ENCODE results near the gene EXOSC2.

Gene EXOSC2, protein sequence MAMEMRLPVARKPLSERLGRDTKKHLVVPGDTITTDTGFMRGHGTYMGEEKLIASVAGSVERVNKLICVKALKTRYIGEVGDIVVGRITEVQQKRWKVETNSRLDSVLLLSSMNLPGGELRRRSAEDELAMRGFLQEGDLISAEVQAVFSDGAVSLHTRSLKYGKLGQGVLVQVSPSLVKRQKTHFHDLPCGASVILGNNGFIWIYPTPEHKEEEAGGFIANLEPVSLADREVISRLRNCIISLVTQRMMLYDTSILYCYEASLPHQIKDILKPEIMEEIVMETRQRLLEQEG

DNA sequence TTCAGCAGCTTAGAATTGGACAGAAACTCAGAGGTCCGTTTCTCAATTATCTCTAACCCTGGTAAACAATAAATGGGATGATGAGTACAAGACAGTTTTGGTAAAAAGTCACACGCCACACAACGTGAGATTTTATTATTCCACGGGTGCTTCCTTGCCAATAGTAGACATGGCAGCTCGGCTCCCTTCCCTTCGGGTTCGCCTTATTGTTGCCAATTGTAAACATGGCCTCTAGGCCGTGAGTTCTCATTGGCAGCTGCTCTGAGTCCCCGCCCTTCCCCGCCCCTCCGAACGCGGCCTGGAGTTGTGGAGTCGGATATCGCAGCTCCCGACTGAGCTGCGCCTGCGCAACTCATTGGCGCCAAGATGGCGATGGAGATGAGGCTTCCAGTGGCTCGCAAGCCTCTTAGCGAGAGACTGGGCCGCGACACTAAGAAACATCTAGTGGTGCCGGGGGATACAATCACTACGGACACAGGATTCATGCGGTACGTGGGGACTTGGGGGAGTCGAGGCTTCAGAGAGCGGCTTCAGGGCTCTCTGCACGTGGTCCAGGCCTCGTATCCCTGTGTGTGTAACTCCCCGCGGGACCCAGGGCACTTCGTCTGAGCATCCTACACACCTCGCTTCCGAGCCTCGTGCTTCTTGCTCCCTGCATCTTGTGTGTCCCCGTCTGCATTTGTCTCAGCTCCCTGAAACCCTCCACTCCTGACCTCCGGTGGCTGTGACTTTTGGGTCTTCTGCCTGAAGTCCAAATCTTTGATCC lies at the start of gene EXOSC2:
Gene EXOSC2, plus strand, starts transcription at position 355 of the 766 bp plus-strand sequence. Its CDS starts 12 bp downstream, at position 367.
- in situ Hi-C loops (cut with HindIII; ENCODE audit: low sequenced_read_pairs): no loop called here

DNA sequence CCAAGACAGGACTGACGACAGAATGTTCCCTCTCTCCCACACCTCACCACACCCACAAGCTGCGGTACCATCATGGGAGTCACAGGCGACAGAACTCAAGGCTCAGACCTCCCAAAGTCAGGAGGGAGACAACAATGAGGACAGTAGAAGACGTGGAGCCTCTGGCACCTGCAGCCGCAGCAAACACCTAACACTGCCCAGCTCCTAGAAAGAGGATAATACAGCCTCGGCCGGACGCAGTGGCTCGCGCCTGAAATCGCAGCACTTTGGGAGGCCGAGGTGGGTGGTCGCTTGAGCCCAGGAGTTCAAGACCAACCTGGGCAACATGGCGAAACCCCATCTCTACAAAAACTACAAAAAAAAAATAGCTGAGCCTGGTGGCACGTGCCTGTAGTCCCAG lies 42.4 kb upstream of the EXOSC2 start:
- in situ Hi-C loops (cut with HindIII; ENCODE audit: low sequenced_read_pairs): no loop called here

DNA sequence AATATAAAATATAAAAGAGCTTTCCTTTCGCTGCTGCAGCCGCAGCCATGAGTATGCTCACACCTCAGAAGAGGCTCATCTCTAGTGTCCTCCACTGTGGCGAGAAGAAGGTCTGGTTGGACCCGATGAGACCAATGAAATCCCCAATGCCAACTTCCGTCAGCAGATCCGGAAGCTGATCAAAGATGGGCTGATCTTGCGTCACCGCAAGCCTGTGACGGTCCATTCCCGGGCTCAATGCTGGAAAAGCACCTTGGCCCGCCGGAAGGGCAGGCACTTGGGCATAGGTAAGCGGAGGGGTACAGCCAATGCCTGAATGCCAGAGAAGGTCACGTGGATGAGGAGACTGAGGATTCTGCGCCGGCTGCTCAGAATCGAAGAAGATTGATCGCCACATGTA lies 41.8 kb upstream of the EXOSC2 start:
- in situ Hi-C loops (cut with HindIII; ENCODE audit: low sequenced_read_pairs): no loop called here

DNA sequence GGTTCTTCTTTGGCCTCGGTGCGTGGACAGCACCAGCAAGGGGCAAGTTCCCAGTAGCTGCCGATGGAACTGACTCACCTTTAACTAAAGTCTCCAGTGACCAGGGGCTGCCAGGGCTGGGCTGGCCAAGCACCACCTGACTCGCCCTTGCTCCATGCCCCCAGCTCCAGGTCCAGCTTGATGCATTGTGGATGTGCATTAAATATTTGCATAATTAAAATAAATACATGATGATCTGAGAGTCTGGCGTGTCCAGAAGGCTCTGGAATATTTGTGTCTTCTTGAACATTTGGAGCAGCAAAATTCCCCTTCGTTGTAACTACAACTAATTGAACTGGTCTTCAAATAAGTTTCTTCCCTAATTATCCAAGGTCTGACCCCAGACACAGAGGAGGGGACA lies 38.7 kb upstream of the EXOSC2 start:
- in situ Hi-C loops (cut with HindIII; ENCODE audit: low sequenced_read_pairs): no loop called here

DNA sequence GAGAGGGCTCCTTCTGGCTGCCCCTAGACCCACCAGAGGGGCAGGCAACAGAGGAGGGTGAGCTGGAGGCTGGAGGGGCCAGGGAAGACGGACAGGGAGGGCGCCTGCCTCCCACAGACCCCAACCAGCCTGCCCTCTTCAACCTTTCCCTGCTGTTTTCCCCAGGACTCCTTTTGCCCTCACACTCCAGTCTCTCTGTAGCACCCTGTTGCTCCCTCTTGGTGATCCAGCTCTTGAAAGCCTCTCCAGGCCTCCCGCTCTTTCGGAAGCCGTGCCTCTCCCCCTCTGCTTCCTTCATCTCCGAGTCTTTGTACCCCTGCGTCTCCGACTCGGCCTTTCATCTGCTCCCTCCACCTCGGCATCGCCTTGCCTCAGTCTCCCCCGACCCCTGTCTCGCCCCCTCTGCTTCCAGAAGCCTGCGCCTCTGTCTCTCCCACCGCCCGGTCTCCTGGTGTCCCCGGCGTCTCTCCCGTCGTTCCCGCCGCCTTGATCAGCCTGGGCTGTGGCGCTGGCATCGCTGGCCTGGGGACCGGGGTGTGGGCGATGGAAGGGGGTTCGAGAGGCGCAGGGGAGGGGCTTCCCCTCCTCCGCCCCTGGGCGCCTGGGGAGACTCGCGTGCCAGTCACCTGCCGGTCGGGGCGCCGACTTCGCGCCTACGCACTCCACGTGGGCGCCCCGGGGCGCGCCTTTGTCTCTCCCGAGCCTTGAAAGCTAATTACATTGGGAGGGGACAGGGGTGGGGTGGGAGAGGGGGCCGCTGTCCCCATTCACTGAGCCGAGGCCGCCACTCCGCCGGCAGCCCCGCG lies 34.5 kb upstream of the EXOSC2 start:
- in situ Hi-C loops (cut with HindIII; ENCODE audit: low sequenced_read_pairs): no loop called here

DNA sequence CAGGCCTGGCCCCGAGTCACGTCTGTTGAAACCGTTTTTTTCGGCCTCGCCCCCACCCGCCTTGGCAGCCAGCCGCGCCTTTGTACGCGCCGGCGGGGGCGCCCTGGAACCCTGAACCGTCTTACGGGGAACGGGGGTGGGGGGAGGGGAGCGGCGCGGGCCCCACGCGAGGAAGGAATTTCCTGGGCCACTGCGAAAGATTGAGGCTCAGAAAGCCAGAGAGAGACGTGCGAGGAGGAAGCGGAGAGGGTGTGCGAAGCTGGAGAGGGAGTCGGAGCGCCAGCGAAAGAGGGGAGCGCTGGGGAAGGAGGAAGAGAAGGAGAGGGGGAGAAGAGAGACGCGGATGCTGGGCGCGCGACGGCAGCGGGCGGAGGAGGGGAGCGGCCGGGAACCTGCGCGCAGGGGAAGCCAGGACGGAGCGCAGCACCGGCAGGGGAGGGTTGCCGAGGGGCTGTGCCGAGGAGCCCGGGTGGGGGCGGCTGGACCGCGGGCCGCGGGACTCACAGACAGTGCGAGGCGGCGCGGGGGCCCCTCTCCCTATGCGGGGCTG lies 33.8 kb upstream of the EXOSC2 start:
- in situ Hi-C loops (cut with HindIII; ENCODE audit: low sequenced_read_pairs): no loop called here

DNA sequence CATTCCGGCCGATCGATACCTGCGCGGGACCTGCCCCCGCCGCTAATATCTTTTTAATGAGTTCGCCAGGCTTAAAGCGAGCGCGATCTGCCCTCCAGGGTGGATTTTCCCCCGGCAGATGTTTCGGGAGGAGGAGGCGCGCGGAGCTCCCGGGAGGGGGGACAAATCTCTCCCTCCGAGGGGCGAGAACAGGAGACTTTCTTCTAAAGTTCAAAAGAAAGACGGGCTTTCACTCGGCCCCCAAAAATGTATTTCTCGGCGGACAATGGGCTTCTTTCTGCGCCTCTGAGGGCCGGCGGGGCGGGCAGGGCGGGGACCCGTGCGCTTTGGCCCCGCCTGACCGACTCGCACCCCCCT lies 33.3 kb upstream of the EXOSC2 start:
- in situ Hi-C loops (cut with HindIII; ENCODE audit: low sequenced_read_pairs): no loop called here

DNA sequence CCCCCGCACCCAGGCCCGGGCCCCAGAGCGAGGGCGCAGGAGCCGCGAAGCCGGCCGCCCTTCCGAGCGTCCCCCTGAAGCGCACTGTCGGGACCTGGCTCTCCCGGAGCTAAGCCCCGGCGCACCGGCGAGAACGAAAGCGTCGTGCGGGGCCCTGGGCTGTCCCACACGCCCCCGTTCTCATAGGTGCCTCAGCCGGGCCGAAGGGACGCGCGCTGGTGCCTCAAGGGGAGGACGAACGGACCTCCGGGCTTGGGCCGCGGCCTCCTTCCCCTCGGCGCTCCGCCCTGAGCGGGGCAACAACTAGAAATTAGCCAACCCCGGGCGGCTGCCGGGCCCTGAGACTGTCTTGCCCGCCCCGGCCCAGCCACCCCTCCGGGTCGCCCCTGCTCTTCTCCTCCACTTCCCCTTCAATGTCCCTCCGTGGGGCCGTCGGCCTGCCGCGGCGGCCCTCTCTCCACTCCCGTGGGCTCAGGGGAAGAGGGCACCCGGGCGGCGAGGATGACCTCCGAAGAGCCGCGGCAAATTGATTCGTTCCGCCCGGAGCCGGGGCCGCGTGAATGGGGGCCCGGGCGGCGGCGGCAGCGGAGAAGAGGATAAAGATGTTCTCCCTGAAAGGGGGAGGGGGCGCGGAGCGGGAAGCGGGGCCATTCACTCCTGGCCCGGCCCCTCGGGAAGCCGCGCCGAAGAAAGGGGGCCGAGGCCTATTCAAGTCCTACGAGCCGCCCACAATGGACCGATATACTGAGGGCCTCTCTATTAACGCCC lies 32.7 kb upstream of the EXOSC2 start:
- in situ Hi-C loops (cut with HindIII; ENCODE audit: low sequenced_read_pairs): no loop called here

DNA sequence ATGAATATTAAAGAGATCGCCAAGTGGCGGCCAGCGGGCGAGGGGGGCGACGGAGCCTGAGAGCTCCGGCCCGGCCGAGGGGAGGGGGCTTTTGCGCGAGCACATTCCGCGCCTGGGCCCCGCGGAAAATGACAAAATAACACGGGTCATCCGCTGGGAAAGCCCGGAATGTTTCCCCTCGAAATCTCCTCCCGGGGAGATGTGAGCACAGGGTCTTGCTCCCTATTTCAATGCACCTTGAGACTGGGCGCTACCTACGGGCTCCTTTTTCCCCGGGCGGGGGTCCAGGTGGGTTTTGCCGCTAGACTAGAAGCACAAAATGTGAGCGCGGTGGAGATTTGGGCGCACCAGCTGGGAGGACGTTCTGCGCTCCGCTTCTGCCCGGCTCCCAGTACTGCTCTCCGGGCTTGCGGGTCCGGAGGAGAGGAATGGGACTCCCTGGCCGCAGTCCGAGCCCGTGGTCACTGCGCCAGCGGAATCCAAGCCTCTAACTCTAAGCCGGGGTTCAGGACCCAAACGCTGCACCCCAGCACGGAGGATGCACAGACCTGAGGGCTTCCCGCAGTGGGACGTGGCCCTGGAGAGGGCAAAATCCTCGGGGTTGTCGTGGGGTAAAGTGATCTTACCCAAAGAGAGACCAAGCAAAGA lies 32.0 kb upstream of the EXOSC2 start:
- in situ Hi-C loops (cut with HindIII; ENCODE audit: low sequenced_read_pairs): no loop called here

DNA sequence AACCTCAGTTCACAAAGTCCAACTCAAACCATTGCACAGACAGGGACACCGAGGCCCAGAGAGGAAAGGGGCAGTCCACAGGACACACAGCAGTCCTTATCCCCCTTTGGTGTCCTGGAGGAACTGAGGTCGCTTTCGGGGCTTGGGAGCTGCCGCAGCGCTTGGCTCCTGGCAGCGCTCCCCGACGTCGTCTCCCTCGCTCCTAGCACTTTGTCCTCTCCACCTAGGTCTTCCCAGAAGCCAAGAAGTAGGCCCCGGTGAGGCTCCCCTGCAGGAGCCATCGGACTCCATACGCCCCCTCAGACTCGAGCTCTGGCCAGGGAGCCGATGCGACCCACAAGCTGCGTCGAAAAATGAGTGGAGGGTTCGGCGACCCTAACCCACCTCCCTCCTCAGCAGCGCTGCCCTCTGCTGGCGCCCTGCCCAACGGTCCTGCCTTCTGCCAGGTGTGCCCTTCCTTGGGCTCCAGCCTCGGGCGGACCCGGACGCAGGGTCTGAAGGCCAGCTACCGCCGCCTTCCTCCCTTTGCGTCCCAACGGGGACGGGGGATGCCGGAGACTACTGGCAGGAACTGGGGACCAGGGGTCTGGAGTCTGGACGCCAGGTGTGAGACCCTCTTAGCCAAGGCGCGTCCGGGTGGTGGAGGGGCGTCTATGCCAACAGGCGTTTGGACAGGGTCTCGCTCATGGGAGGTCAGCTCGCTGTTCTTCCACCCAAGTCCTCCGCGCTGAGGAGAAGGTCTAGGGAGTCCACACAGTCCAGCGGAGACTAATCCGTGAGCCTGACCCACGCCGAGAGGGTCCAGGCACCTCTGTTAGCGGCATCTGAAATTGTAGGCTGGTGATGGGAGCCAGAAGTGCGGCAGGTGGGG lies 31.2 kb upstream of the EXOSC2 start:
- in situ Hi-C loops (cut with HindIII; ENCODE audit: low sequenced_read_pairs): no loop called here

DNA sequence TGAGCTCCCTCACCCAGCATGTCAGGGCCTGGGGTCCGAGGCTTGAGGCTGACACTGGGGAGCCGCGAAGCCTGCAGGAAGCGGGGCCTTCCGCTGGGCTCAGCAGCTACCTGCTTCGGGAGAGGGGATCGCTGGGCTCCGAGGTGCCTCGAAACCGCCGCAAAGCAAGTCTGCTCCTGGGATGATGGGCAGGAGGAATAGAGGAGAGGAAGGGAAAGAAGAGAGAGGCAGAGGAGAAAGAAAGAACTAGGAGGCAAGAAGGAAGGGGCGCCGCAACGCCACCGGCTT lies 30.7 kb upstream of the EXOSC2 start:
- in situ Hi-C loops (cut with HindIII; ENCODE audit: low sequenced_read_pairs): no loop called here

DNA sequence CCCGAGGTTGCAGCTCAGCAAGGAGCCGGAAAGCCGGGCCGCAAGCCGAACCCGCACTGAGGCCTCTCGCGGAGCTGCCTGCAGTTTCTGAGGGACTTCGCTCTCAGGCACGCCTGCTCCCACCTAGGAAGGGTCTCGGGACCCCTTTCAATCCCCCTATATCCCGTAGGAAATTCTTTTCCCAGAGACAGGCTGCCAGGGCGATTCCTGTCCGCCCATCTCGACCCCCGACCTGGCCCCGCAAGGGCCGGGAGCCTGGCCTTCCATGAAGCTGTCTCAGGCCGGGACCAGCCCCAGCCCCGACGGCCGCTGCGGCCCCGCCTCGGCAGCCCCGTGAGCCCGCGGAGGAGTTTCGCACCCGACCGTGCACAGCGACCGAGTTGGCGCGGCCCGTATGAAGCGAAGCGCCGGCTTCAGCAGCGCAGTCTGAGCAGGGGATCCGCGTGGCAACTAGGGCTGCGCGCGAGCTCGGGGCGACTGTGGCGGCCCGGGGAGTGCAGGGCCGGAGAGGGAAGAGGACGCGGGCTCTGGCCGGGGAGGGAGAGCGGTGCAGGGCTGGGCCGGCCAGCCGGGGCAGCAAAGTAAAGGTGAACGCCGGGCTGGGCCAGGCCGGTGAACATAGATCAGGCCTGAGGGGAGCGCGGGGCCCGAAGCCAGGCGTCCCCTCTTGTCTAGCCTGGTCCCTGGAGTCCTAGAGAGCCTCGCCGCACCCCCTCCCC lies 30.2 kb upstream of the EXOSC2 start:
- in situ Hi-C loops (cut with HindIII; ENCODE audit: low sequenced_read_pairs): no loop called here

DNA sequence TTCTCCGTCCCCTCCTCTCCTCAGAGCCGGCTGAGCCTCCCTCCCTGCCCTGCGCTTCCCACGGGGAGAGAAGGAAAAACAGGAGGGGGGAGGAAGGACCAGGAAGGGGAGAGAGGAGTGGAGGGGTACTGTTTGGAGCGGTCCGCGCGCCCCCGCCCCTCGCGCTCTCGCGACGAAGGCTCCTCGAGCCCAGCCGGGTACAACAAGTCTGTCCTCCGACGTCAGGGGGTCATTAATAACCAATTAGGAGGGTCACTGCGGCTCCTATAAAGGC lies 29.7 kb upstream of the EXOSC2 start:
- in situ Hi-C loops (cut with HindIII; ENCODE audit: low sequenced_read_pairs): no loop called here

DNA sequence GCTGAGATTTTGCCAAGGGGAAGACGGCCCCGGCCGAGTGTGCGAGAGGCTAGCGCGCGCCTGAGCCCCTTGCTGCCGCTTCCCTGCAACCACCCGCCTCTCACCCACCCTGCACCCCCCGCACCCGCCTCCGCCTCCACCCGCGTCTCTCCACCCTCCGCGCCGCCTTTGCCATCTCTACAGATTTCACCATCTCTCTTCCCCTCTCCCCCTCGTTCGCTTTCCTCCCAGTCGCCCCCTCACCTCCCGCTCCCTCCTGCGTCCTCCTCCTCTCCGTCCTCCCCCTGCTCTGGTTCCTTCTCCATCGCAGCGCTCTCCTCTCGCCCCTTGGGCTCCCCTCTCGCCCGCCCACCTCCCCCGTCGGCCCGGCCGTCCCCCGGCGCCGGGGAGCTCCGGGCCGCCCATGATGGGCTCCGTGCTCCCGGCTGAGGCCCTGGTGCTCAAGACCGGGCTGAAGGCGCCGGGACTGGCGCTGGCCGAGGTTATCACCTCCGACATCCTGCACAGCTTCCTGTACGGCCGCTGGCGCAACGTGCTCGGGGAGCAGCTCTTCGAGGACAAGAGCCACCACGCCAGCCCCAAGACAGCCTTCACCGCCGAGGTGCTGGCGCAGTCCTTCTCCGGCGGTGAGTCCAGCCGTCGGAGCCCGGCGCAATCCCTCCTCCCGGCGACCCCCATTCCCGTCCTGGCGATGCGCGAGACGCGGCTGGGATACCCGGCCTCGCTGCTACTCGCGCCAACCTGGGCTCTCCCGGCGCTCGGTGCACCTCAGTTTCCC lies 29.1 kb upstream of the EXOSC2 start, which contains the start of gene PRDM12:
Gene PRDM12, plus strand, starts transcription at position 344 of the 778 bp plus-strand sequence. Its CDS starts 60 bp downstream, at position 404.
- in situ Hi-C loops (cut with HindIII; ENCODE audit: low sequenced_read_pairs): loop anchor here (5.0 kb wide), 1 partner anchor 62 kb away; no protein-coding TSS in a partner anchor

DNA sequence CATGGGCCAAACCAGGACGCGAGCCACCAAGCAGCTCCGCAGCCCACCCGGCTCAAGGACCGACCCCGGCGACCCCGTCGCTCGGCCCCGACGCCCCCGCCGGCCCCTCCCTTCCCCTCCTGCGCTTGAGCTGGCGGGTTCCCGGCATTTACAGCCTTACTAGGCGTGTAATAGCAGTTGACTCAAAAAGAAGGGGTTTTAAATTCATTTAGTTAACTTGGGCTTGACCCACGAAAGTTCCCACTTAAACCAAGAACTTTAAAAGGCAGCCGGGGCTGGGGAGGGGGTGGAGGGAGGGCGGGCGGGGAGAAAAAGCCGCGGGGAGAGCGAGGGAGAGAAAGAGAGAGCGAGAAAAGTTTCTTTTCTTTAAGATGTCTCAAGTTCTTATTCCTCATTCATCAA lies 28.6 kb upstream of the EXOSC2 start:
- in situ Hi-C loops (cut with HindIII; ENCODE audit: low sequenced_read_pairs): loop anchor here (5.0 kb wide), 1 partner anchor 63 kb away; no protein-coding TSS in a partner anchor

DNA sequence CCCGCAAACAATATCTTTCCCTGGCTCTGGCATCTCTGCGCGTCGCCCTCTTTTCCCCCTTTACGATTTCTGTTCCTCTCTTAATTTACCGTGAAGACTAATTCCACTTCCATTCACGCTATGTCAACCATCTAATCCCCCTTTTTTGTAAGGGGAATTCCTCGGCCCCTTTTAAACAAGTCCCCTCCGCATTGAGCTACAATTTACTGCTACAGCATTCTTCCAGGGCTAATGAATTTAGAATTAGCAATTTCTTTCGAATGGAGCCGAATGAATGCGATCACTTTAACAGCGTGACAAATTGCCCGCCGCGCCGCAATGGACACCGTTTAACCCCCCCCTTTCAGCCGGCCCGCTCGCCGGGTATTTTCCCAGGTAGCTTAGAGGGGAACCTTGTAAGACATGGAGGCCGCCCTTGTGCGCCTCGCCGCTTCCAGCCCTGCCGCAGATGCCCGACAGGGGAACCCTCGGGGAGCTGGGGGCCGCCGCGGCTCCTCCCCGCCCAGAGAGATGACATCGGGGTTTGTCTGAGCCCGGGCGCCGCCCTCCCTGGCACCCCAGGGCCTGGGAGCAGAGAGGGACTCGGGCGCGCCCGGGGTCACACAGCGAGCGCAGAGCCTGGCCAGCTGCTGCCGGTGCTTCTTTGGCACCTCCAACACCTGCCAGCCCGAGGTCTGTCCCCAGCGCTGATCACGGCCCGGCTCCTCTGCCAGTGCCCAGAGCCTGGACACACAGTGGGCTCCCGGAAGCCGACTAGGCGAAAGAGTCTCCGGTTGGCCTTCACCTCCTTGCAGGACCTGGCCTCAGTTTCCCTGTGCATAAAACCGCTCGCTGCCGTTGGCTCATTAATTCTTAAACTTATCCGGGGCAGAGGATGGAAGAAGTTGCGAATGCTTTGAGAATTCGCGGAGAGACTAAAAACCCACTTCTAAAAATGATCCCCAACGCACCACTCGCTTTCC lies 27.9 kb upstream of the EXOSC2 start:
- in situ Hi-C loops (cut with HindIII; ENCODE audit: low sequenced_read_pairs): loop anchor here (5.0 kb wide), 1 partner anchor 63 kb away; no protein-coding TSS in a partner anchor

Measured in DLD1 (cell line).